WI38 (cell line): ENCODE data around the gene SHB.

Experiments used
- H3K4me3 ChIP-seq: 2 replicates; pipeline ENCODE4 v1.5.1; 2011; ENCODE audit warnings: low read depth, mild to moderate bottlenecking, control low read depth, low read length
- CTCF ChIP-seq: IDR thresholded peaks from 2 replicates; pipeline ENCODE4 v1.5.1; 2012; ENCODE audit warnings: low read depth, mild to moderate bottlenecking, control low read depth, low read length

SHB gene

GRCh38 chr9:37990404-37991015 lies 78.5 kb downstream of the SHB start:
- no peak overlapping the region for H3K4me3 ChIP-seq
- no peak for TF ChIP-seq CTCF

GRCh38 chr9:37989701-37990100 lies 79.3 kb downstream of the SHB start:
- TF ChIP-seq CTCF: no peak
- H3K4me3 ChIP-seq: no peak overlapping the region

- no peak for TF ChIP-seq CTCF
Observed at GRCh38 chr9:37988602-37989001, 80.4 kb downstream of the SHB start.

GRCh38 chr9:37988041-37988440 lies 81.0 kb downstream of the SHB start:
- no peak overlapping the region for H3K4me3 ChIP-seq
- TF ChIP-seq CTCF: no peak

More at GRCh38 chr9:37988602-37989001, 80.4 kb downstream of the SHB start:
- no peak overlapping the region for H3K4me3 ChIP-seq

- TF ChIP-seq CTCF: no peak
Observed at GRCh38 chr9:37987467-37987981, 81.5 kb downstream of the SHB start.

GRCh38 chr9:37986771-37987258 lies 82.2 kb downstream of the SHB start:
- H3K4me3 ChIP-seq: no peak overlapping the region
- TF ChIP-seq CTCF: no peak

More at GRCh38 chr9:37987467-37987981, 81.5 kb downstream of the SHB start:
- H3K4me3 ChIP-seq: no peak overlapping the region

- H3K4me3 ChIP-seq: no peak overlapping the region
- TF ChIP-seq CTCF: no peak
Observed at GRCh38 chr9:37986001-37986400, 83.0 kb downstream of the SHB start.
